Erythroblast (primary cell): ENCODE measurements around the gene GPX3.

Source experiments
- GATA1 ChIP-seq: IDR thresholded peaks from 2 replicates; pipeline ENCODE4 v1.6.1; 2011; ENCODE audit warnings: low read depth, mild to moderate bottlenecking, control low read depth, low read length, moderate library complexity
- POLR2A ChIP-seq: IDR thresholded peaks from 2 replicates; pipeline ENCODE4 v1.6.1; 2011; ENCODE audit warnings: mild to moderate bottlenecking, low read length

DNA sequence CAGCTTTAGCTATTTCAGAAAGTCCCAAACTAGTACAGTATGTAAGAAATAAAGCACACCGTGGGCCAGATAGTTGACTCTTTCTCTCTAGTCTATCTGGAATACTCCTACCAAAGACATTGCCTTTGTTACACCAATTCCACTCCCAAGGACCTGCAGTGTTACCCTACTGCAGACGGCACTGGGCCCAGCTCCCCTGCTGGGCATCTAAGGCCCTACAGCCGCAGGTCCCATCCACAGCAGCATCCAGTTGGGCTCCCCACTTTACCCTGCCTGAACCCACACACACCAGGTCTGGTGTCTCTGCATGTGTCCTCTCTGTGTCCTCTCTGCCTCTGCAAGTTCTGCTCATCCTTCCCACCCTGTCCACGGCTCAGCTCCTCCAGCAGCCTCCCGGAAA is 37.9 kb downstream of the GPX3 start:
- TF ChIP-seq POLR2A = no peak
- no peak for TF ChIP-seq GATA1
